22Rv1 (cell line): ENCODE data around the gene MEIOSIN.

ENCODE experiments used
- CTCF ChIP-seq: fragments of 450-650 bp; IDR thresholded peaks from 2 replicates; pipeline ENCODE4 v1.5.1; 2017; ENCODE audit warnings: mild to moderate bottlenecking
- ZFX ChIP-seq: fragments of 450-650 bp; IDR thresholded peaks from 2 replicates; pipeline ENCODE4 v1.6.1; 2017; ENCODE audit warnings: antibody characterized with exemption, borderline replicate concordance

GRCh38 chr19:45765702-45766295, 32.6 kb downstream of the MEIOSIN start:
- TF ChIP-seq CTCF = no peak
- TF ChIP-seq ZFX = no peak
